Activated CD8-positive, alpha-beta T cell treated with anti-CD3 and anti-CD28 coated beads, Interleukin-2, amount 10 ng/mL, durations not matched to agents 7 days and 5 days (primary cell): Measurements from ENCODE around the gene ABCA1. TPM values are rescaled to one million over a fixed set of nuclear protein-coding genes. Genes with fewer than 3 reads are reported as not detected.

Experiments used
- ATAC-seq: fragments of 150-1000 bp; cut with Tn5 transposase; one replicate; pipeline ENCODE4 v1.10.0; 2021; ENCODE audit warnings: moderate library complexity
- CTCF ChIA-PET: fragments of 350-600 bp; sonication (Branson Sonifier 250); formaldehyde crosslinking; loops from one replicate; lab custom pipeline; 2021; ENCODE audit warnings: antibody characterized with exemption; lab: Charles Lee
- POLR2A ChIA-PET: fragments of 350-600 bp; sonication (Branson Sonifier 250); formaldehyde crosslinking; loops from one replicate; lab custom pipeline; 2021; ENCODE audit warnings: antibody characterized with exemption; lab: Charles Lee
- DNase-seq: peaks from one replicate; pipeline ENCODE4 v3.0.0-alpha.2; 2020
- H3K27ac Mint-ChIP-seq: one replicate; pipeline ENCODE4 v1.8.0; 2021; ENCODE audit warnings: mild to moderate bottlenecking, mixed read lengths
- H3K27me3 Mint-ChIP-seq: one replicate; pipeline ENCODE4 v1.8.0; 2021; ENCODE audit warnings: low read depth, mixed read lengths
- H3K36me3 Mint-ChIP-seq: one replicate; pipeline ENCODE4 v1.8.0; 2021; ENCODE audit warnings: low read depth, mixed read lengths
- H3K4me1 Mint-ChIP-seq: one replicate; pipeline ENCODE4 v1.8.0; 2021; ENCODE audit warnings: low read depth, mixed read lengths
- H3K4me3 Mint-ChIP-seq: one replicate; pipeline ENCODE4 v1.8.0; 2021; ENCODE audit warnings: mild to moderate bottlenecking, mixed read lengths
- H3K9me3 Mint-ChIP-seq: one replicate; pipeline ENCODE4 v1.8.0; 2022; ENCODE audit warnings: mixed read lengths; ENCODE audit not compliant: insufficient read depth
- total RNA-seq, 2 experiments: library from RNA; stranded (reverse); gene quantifications; one replicate each; pipeline ENCODE4 v1.2.3, GENCODE V29; 2021

ABCA1 gene
- total RNA-seq, 2 experiments from 2014 or later, result 0.03 TPM; not detected in 1

DNA sequence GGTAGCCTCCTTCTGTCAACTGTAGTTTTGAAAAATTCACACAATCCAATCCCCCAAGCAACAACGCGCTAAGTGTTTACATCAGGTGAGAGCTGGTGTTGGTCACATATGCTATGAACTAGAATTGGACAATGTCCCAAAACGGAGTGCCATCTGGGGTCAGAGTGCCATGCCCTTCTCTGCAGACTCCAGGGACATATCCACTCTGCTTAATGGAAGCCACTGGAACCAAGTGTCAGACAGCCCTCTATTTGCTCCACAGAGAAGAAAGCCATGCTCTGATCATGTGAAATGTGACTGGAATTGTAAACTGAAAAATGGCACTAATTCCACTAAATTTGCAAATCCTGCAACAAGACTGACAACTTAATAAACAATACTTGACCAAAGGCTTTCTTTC is 12.2 kb downstream of the ABCA1 start:
- H3K27me3 Mint-ChIP-seq, result peaks cover 17% of the 10 kb centered on the region
- DNase-seq (no peak), ATAC-seq (no peak)
- POLR2A ChIA-PET, result no interaction called here
- H3K4me1 Mint-ChIP-seq, result no peaks in the 10 kb centered on the region
- H3K4me3 Mint-ChIP-seq, result no peak overlapping the region
- no peak overlapping the region for H3K27ac Mint-ChIP-seq
- H3K9me3 Mint-ChIP-seq, result no peaks in the 10 kb centered on the region
- CTCF ChIA-PET, result interaction anchor here (2.2 kb wide), 1 partner anchor 52 kb away, joined by 7 read pairs; no protein-coding TSS in a partner anchor
- H3K36me3 Mint-ChIP-seq, result no peaks in the 10 kb centered on the region

- ChIA-PET POLR2A (interaction anchor here (0.7 kb wide), 1 partner anchor 17 kb away, joined by 3 read pairs; no protein-coding TSS in a partner anchor), CTCF (interaction anchor here (2.2 kb wide), 1 partner anchor 52 kb away, joined by 7 read pairs; no protein-coding TSS in a partner anchor)
- ATAC-seq (no peak), DNase-seq (no peak)
- Mint-ChIP-seq H3K4me1 (no peaks in the 10 kb centered on the region), H3K36me3 (no peaks in the 10 kb centered on the region), H3K4me3 (no peak overlapping the region), H3K27ac (no peak overlapping the region), H3K9me3 (no peaks in the 10 kb centered on the region), H3K27me3 (peaks cover 19% of the 10 kb centered on the region)
Observed at GRCh38 chr9:104915049-104915448, 12.9 kb downstream of the ABCA1 start.

DNA sequence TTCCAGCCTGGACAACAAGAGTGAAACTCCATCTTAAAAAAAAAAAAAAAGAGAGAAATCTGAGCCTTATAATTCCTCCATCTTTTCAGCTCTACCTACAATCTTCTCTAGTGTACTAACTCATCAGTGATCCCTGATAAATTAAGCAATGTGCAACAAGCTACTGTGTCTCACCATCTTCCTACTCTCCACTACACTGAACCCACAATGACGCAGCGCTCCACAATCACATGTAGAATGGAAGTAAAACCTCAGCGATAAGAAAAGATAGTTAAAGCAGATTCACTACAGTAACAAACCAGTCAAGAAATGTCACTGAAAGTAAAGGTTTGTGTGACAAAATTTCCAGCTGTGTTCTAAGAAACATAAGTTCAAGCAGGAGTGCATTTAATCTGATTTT is 13.5 kb downstream of the ABCA1 start:
- DNase-seq, result no peak
- H3K27ac Mint-ChIP-seq, result no peak overlapping the region
- peaks cover 19% of the 10 kb centered on the region for H3K27me3 Mint-ChIP-seq
- no peak for ATAC-seq
- no peaks in the 10 kb centered on the region for H3K36me3 Mint-ChIP-seq
- H3K4me3 Mint-ChIP-seq, result no peak overlapping the region
- ChIA-PET CTCF (interaction anchor here (2.2 kb wide), 1 partner anchor 51 kb away, joined by 7 read pairs; no protein-coding TSS in a partner anchor), POLR2A (no interaction called here)
- H3K9me3 Mint-ChIP-seq, result no peaks in the 10 kb centered on the region
- H3K4me1 Mint-ChIP-seq, result no peaks in the 10 kb centered on the region

- DNase-seq, result no peak
- POLR2A ChIA-PET, result no interaction called here
- H3K36me3 Mint-ChIP-seq, result no peaks in the 10 kb centered on the region
- no peak overlapping the region for H3K4me3 Mint-ChIP-seq
- no peak overlapping the region for H3K27ac Mint-ChIP-seq
- no peaks in the 10 kb centered on the region for H3K9me3 Mint-ChIP-seq
- no peaks in the 10 kb centered on the region for H3K4me1 Mint-ChIP-seq
- CTCF ChIA-PET, result no interaction called here
- H3K27me3 Mint-ChIP-seq, result peaks cover 11% of the 10 kb centered on the region
- ATAC-seq, result no peak
Observed at GRCh38 chr9:104912606-104913005, 15.3 kb downstream of the ABCA1 start.

DNA sequence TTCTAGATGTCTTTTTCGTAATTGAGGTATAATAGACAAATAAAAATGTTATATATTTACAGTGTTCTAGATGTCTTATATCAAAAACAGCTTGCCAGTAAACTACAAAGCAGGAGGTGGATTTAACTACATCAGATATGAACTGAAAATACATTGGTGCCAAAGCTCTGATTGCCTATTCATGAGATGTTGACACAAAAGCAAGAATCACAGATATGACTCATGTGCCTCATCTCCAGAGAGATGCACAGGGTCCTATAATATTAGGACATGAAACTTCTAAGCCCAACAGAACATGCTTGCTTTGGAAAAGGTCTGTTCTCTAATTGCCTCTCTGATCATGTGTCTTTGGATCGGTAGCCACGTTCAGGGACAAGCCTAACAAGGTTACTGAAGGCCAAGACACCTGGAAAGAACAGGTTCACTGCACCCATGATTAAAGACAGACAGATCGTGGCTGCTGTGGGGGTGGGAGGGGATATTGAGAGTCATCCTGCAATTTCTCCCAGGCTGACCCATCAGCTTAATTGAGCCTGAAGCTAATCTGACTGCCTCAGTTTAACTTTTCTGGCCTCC is 16.8 kb downstream of the ABCA1 start:
- peaks cover 11% of the 10 kb centered on the region for H3K27me3 Mint-ChIP-seq
- H3K4me1 Mint-ChIP-seq, result no peaks in the 10 kb centered on the region
- no peak overlapping the region for H3K27ac Mint-ChIP-seq
- H3K9me3 Mint-ChIP-seq, result no peaks in the 10 kb centered on the region
- ATAC-seq (no peak), DNase-seq (no peak)
- no peaks in the 10 kb centered on the region for H3K36me3 Mint-ChIP-seq
- CTCF ChIA-PET, result no interaction called here
- H3K4me3 Mint-ChIP-seq, result no peak overlapping the region
- POLR2A ChIA-PET, result no interaction called here

DNA sequence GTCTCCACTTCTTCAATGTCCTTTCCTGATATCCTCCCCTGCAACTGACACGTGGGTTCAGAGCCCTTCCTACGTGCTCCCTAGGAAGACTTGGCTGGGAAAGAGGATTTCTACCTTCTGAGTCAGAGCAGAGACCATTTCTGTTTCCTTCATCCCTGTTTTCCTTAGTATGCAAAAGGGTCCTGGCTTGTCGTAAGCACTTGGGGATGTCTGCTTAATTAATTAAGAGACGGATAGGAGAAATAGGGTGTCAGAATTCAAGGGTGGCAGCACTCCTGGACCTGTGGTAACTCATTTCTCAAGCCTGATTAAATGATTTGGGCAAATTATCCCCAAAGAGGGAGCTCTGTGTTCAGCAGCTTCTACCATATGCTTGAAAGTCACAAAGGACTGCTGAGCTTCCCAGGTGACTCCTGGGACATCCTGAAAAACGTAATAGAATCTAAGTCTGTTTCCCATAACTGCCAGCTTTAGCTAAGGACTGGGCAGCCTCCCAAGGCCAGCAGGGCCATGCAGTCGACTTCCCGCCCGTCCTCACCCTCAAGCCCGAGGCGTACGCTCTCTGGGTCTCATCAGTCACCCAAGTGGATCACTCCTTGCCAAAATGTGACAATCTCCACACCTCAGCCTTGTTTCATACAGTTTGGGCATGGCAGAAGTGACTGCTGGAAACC is 20.5 kb downstream of the ABCA1 start:
- H3K4me3 Mint-ChIP-seq, result no peak overlapping the region
- peaks cover 3% of the 10 kb centered on the region for H3K27me3 Mint-ChIP-seq
- H3K27ac Mint-ChIP-seq, result no peak overlapping the region
- CTCF ChIA-PET, result no interaction called here
- H3K36me3 Mint-ChIP-seq, result no peaks in the 10 kb centered on the region
- no peaks in the 10 kb centered on the region for H3K4me1 Mint-ChIP-seq
- POLR2A ChIA-PET, result interaction anchor here (0.6 kb wide), 1 partner anchor 19 kb away, joined by 3 read pairs; no protein-coding TSS in a partner anchor
- H3K9me3 Mint-ChIP-seq, result no peaks in the 10 kb centered on the region
- ATAC-seq, result no peak
- no peak for DNase-seq

DNA sequence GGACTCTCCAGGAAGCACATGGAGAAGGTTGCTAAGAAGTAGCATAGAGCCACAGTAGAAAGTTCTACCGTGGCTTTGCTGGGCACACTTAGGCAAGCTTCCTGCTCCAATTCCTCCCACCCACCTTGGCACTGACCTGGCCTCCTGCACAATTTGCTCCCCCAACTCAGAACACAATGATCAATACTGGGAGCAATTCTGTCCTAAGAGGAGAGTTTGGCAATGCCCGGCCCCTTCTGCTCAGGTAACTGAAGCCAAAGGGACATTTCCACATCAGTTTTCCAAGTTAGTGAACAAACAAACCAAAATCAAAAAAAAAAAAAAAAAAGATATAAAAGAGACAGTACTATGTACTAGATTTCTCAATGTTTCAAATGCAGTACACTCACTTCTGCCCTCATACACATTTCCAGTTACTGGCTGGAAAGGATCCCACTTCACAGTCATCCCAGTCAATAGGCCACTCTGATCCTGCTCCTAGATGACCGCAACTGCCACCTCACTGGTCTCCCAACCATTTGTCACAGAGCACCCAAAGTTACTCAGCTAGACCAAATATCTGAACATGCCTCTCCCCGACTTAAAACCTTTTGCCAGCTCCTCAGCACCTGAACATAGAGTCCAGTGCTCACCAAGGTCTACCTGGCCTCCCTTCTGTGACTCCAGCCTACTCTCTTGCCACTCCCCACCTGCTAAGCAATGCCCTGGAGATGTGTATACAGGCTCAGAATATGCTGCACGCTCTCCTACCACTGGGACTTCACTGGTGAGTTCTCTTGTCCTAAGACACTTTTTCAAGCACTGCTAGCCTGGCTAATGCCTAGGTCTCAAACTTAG is 21.3 kb downstream of the ABCA1 start:
- no peak for DNase-seq
- Mint-ChIP-seq H3K27me3 (peaks cover 3% of the 10 kb centered on the region), H3K4me1 (no peaks in the 10 kb centered on the region), H3K27ac (no peak overlapping the region), H3K9me3 (no peaks in the 10 kb centered on the region), H3K4me3 (no peak overlapping the region), H3K36me3 (no peaks in the 10 kb centered on the region)
- no peak for ATAC-seq
- ChIA-PET CTCF (no interaction called here), POLR2A (no interaction called here)

- no peaks in the 10 kb centered on the region for H3K4me1 Mint-ChIP-seq
- H3K36me3 Mint-ChIP-seq, result no peaks in the 10 kb centered on the region
- no peaks in the 10 kb centered on the region for H3K9me3 Mint-ChIP-seq
- no peak overlapping the region for H3K4me3 Mint-ChIP-seq
- ChIA-PET POLR2A (no interaction called here), CTCF (no interaction called here)
- DNase-seq (no peak), ATAC-seq (no peak)
- peaks cover 3% of the 10 kb centered on the region for H3K27me3 Mint-ChIP-seq
- H3K27ac Mint-ChIP-seq, result no peak overlapping the region
Observed at GRCh38 chr9:104905931-104906330, 22.0 kb downstream of the ABCA1 start.

DNA sequence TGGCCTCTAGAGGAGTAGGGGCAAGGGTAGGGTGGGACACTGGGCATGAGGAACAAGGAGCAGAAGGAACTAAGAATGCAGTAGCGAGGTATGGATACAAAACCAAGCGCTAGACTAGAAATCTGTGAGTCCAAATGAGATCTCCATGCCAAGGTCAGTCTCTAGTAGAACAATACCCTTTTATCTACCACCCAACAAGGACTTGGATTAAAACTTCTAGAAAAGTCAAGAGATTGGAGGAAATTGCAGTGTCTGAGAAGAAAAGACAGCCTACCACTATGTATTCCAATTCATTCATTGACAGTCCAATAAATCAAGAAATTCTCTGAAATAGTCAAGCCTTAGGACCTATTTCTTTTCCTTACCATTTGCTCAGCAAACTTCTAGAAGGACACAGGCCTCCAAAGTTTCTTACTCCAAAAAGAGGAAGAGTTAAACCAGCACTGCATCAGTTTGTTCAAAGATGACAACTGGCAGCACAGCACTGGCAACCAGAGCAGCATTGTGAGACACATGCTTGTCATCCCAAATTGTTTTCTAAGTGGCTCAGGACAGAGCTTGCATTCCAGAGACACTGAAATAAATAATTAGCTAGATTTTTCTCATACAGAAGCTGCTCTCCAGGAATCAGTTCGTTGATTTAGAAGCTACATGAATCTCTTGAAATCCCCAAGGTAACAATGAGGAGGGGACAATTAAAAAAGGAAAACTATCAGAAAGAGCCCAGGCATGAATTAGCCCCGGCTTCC is 22.6 kb downstream of the ABCA1 start:
- H3K36me3 Mint-ChIP-seq, result no peaks in the 10 kb centered on the region
- DNase-seq (no peak), ATAC-seq (no peak)
- no peaks in the 10 kb centered on the region for H3K9me3 Mint-ChIP-seq
- no peaks in the 10 kb centered on the region for H3K4me1 Mint-ChIP-seq
- POLR2A ChIA-PET, result no interaction called here
- CTCF ChIA-PET, result no interaction called here
- H3K27me3 Mint-ChIP-seq, result peaks cover 1% of the 10 kb centered on the region
- no peak overlapping the region for H3K27ac Mint-ChIP-seq
- no peak overlapping the region for H3K4me3 Mint-ChIP-seq

DNA sequence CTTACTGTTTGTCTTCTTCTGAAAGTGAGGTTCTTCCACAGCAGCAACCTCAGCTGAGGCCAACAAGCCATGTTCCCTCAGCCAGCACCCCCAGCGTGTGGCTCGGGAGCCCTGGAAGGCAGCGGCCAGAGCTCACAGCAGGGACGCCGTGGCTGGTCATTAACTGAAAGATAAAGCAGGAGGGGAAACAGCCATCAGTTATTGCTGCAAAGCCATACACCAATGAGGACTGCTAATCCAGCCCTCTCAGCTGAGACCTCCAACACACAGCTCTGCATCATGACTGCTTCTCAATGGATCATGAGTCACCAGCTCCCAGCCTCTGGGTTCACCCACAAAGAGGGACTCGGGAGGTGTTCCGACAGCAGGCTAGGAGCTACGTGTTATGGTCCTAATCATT is 24.3 kb downstream of the ABCA1 start:
- H3K4me3 Mint-ChIP-seq, result no peak overlapping the region
- H3K27me3 Mint-ChIP-seq, result no peaks in the 10 kb centered on the region
- no peaks in the 10 kb centered on the region for H3K4me1 Mint-ChIP-seq
- DNase-seq, result no peak
- ChIA-PET CTCF (no interaction called here), POLR2A (no interaction called here)
- H3K27ac Mint-ChIP-seq, result no peak overlapping the region
- no peak for ATAC-seq
- H3K36me3 Mint-ChIP-seq, result no peaks in the 10 kb centered on the region
- no peaks in the 10 kb centered on the region for H3K9me3 Mint-ChIP-seq

- H3K4me1 Mint-ChIP-seq, result no peaks in the 10 kb centered on the region
- H3K9me3 Mint-ChIP-seq, result no peaks in the 10 kb centered on the region
- CTCF ChIA-PET, result interaction anchor here (2.0 kb wide), 1 partner anchor 37 kb away, joined by 6 read pairs; no protein-coding TSS in a partner anchor
- DNase-seq (no peak), ATAC-seq (no peak)
- no peaks in the 10 kb centered on the region for H3K27me3 Mint-ChIP-seq
- no peak overlapping the region for H3K27ac Mint-ChIP-seq
- POLR2A ChIA-PET, result no interaction called here
- H3K4me3 Mint-ChIP-seq, result no peak overlapping the region
- H3K36me3 Mint-ChIP-seq, result no peaks in the 10 kb centered on the region
Observed at GRCh38 chr9:104900871-104901270, 27.1 kb downstream of the ABCA1 start.
